ENCODE results near the gene DSN1. TPM values are rescaled to one million over a fixed set of nuclear protein-coding genes. Genes with fewer than 3 reads are reported as not detected.

The DSN1 gene
- total RNA-seq, 1 donor from 2014 or later = 4.7 TPM

- Histone ChIP-seq H3K27me3 (no peaks in the 10 kb centered on the region), H3K9me3 (no peaks in the 10 kb centered on the region), H3K4me1 (peaks cover 24% of the 10 kb centered on the region), H3K36me3 (peaks cover 0 to 26% of the 10 kb centered on the region in 2 donors), H3K27ac (peak overlapping the region; percentile 35), H3K4me3 (no peak overlapping the region)
- DNase-seq (ENCODE audit: extremely low spot score in 2 of 2) = no peak
- no peak for TF ChIP-seq CTCF (IDR thresholded peaks at IDR 0.05)
- no peak for TF ChIP-seq POLR2A (IDR thresholded peaks at IDR 0.05)
- TF ChIP-seq POLR2AphosphoS5 (IDR thresholded peaks at IDR 0.05; ENCODE audit: insufficient read depth in 1 of 2, low read depth in 1 of 2) = no peak
- intact Hi-C loops (cut with DNase I) = no loop called here
Measured at GRCh38 chr20:36820073-36820472, 46.5 kb upstream of the DSN1 start.

GRCh38 chr20:36819659-36820058 lies 46.1 kb upstream of the DSN1 start:
- H3K4me1 ChIP-seq = peaks cover 24% of the 10 kb centered on the region
- no peak for DNase-seq (ENCODE audit: extremely low spot score in 2 of 2)
- H3K4me3 ChIP-seq = no peak overlapping the region
- no peaks in the 10 kb centered on the region for H3K27me3 ChIP-seq
- peak overlapping the region; percentile 35 for H3K27ac ChIP-seq
- H3K36me3 ChIP-seq = peaks cover 0 to 31% of the 10 kb centered on the region in 2 donors
- intact Hi-C loops (cut with DNase I) = loop anchor here (10.0 kb wide), 1 partner anchor 45 kb away; a partner anchor contains a TSS
- H3K9me3 ChIP-seq = no peaks in the 10 kb centered on the region
- TF ChIP-seq POLR2AphosphoS5 (IDR thresholded peaks at IDR 0.05; ENCODE audit: insufficient read depth in 1 of 2, low read depth in 1 of 2) = no peak

GRCh38 chr20:36818861-36819260 lies 45.3 kb upstream of the DSN1 start:
- peaks cover 0 to 35% of the 10 kb centered on the region in 2 donors for H3K36me3 ChIP-seq
- H3K4me1 ChIP-seq = peaks cover 24% of the 10 kb centered on the region
- no peak for TF ChIP-seq POLR2A (IDR thresholded peaks at IDR 0.05)
- no peaks in the 10 kb centered on the region for H3K27me3 ChIP-seq
- H3K4me3 ChIP-seq = no peak overlapping the region
- no peak overlapping the region for H3K27ac ChIP-seq
- no peak for DNase-seq (ENCODE audit: extremely low spot score in 2 of 2)
- H3K9me3 ChIP-seq = no peaks in the 10 kb centered on the region
- intact Hi-C loops (cut with DNase I) = loop anchor here (10.0 kb wide), 1 partner anchor 46 kb away; a partner anchor contains a TSS

GRCh38 chr20:36818185-36818584 lies 44.6 kb upstream of the DSN1 start:
- no peak for TF ChIP-seq POLR2A (IDR thresholded peaks at IDR 0.05)
- no peak for TF ChIP-seq CTCF (IDR thresholded peaks at IDR 0.05)
- TF ChIP-seq POLR2AphosphoS5 (IDR thresholded peaks at IDR 0.05; ENCODE audit: insufficient read depth in 1 of 2, low read depth in 1 of 2) = no peak
- Histone ChIP-seq H3K4me3 (no peak overlapping the region), H3K27me3 (no peaks in the 10 kb centered on the region), H3K4me1 (peaks cover 24% of the 10 kb centered on the region), H3K27ac (no peak overlapping the region), H3K9me3 (no peaks in the 10 kb centered on the region), H3K36me3 (peaks cover 0 to 35% of the 10 kb centered on the region in 2 donors)
- DNase-seq (ENCODE audit: extremely low spot score in 2 of 2) = no peak
- intact Hi-C loops (cut with DNase I) = loop anchor here (10.0 kb wide), 1 partner anchor 47 kb away; a partner anchor contains a TSS

- H3K27me3 ChIP-seq = no peaks in the 10 kb centered on the region
- TF ChIP-seq POLR2AphosphoS5 (IDR thresholded peaks at IDR 0.05; ENCODE audit: insufficient read depth in 1 of 2, low read depth in 1 of 2) (no peak), POLR2A (IDR thresholded peaks at IDR 0.05) (no peak), CTCF (IDR thresholded peaks at IDR 0.05) (no peak)
- H3K4me1 ChIP-seq = peaks cover 27% of the 10 kb centered on the region
- no peak for DNase-seq (ENCODE audit: extremely low spot score in 2 of 2)
- no peaks in the 10 kb centered on the region for H3K9me3 ChIP-seq
- no peak overlapping the region for H3K4me3 ChIP-seq
- peaks cover 0 to 40% of the 10 kb centered on the region in 2 donors for H3K36me3 ChIP-seq
- no peak overlapping the region for H3K27ac ChIP-seq
- intact Hi-C loops (cut with DNase I) = loop anchor here (10.0 kb wide), 1 partner anchor 47 kb away; a partner anchor contains a TSS
Measured at GRCh38 chr20:36817496-36817895, 43.9 kb upstream of the DSN1 start.

- Histone ChIP-seq H3K9me3 (no peaks in the 10 kb centered on the region), H3K27me3 (no peaks in the 10 kb centered on the region), H3K36me3 (peaks cover 0 to 55% of the 10 kb centered on the region in 2 donors), H3K4me1 (peaks cover 22% of the 10 kb centered on the region), H3K27ac (no peak overlapping the region), H3K4me3 (no peak overlapping the region)
- intact Hi-C loops (cut with DNase I) = loop anchor here (10.0 kb wide), 1 partner anchor 49 kb away; a partner anchor contains a TSS
- TF ChIP-seq POLR2AphosphoS5 (IDR thresholded peaks at IDR 0.05; ENCODE audit: insufficient read depth in 1 of 2, low read depth in 1 of 2) (no peak), POLR2A (IDR thresholded peaks at IDR 0.05) (no peak), CTCF (IDR thresholded peaks at IDR 0.05) (no peak)
- no peak for DNase-seq (ENCODE audit: extremely low spot score in 2 of 2)
Measured at GRCh38 chr20:36815454-36816091, 42.0 kb upstream of the DSN1 start.

Data from vagina (tissue), 2 donors.